Right atrium auricular region (tissue), 2 donors: ENCODE data around the gene LRIG2. TPM values are rescaled to one million over a fixed set of nuclear protein-coding genes. Genes with fewer than 3 reads are reported as not detected.

Experiments
- DNase-seq: peaks from one replicate; pipeline ENCODE4 v3.0.0-alpha.2; 2019; ENCODE audit warnings: low spot score
- H3K27ac ChIP-seq, 2 donors: fragments of 200-600 bp; sonication (generic); 1 replicate in 1 of 2; 2 replicates in 1 of 2; pipeline ENCODE4 v1.5.1; 2016 to 2019
- H3K27me3 ChIP-seq, 2 donors: fragments of 200-600 bp; sonication (generic); one replicate each; pipeline versions ENCODE4 v1.5.1 to v1.6.0; 2017 to 2019
- H3K36me3 ChIP-seq: fragments of 200-600 bp; sonication (generic); one replicate; pipeline ENCODE4 v1.5.1; 2016
- H3K4me1 ChIP-seq, 2 donors: fragments of 200-600 bp; sonication (generic); one replicate each; pipeline versions ENCODE4 v1.5.1 to v1.6.0; 2017 to 2019
- H3K4me3 ChIP-seq, 2 donors: fragments of 200-600 bp; sonication (generic); 1 replicate in 1 of 2; 2 replicates in 1 of 2; pipeline ENCODE4 v1.5.1; 2017 to 2019; ENCODE audit warnings: mild to moderate bottlenecking in 1 of 2, moderate library complexity in 1 of 2
- H3K9me3 ChIP-seq, 2 donors: fragments of 200-600 bp; sonication (generic); one replicate each; pipeline ENCODE4 v1.5.1; 2019
- CTCF ChIP-seq, 2 donors: fragments of 200-600 bp; sonication (generic); IDR thresholded peaks; one replicate each; pipeline ENCODE4 v1.5.1; 2019; ENCODE audit warnings: antibody characterized with exemption in 2 of 2
- total RNA-seq, 2 donors: library from RNA; depleted of rRNA; stranded (reverse); fragments of >200 nt; gene quantifications; one replicate each; pipeline ENCODE4 v1.1.0, GENCODE V29; 2016

Gene LRIG2
- total RNA-seq, 2 donors from 2014 or later, result 7.1 to 10.4 TPM

DNA sequence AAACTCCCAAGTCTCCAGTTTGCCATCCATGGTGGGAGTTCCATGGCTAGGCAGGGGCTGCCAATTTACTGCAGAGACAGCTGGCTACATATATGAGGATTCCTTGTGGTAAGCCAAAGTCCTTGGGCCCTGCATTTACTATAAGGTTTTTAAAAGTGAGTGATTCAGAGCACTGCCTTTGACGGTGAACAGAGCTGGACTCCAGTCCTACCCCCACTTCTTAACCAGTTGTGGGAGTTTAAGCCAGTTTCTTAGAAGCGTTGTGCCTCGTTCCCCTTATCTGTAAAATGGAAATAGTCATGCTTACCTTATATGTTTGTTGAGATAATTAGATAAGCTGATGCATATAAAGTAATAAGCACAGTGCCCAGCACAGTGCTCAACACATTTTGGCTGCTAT, 64.6 kb downstream of the LRIG2 start:
- no peak for DNase-seq
- H3K9me3 ChIP-seq, result no peaks in the 10 kb centered on the region
- TF ChIP-seq CTCF (IDR thresholded peaks at IDR 0.05), result no peak
- no peaks in the 10 kb centered on the region for H3K36me3 ChIP-seq
- no peak overlapping the region for H3K27ac ChIP-seq
- no peak overlapping the region for H3K4me3 ChIP-seq
- no peaks in the 10 kb centered on the region for H3K27me3 ChIP-seq
- H3K4me1 ChIP-seq, result peaks cover 0 to 21% of the 10 kb centered on the region in 2 donors

DNA sequence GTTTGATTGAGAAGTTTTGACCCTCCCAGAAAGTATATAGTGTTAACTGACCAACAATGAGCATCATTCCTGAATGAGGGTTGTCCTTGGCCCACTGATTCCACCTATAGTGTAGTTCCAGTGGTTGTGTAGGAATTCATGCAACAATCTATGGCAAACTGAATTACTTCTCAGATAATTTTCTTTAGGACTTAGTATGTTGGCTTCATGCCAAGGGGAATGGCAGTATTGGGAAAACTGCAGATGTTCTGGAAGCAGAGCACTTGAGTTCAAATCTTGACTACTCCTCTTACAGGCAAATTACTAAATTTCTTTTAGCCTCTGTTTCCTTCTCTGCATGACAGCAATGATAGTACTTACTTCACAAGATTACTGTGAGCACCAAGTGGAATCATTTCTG, 65.8 kb downstream of the LRIG2 start:
- Histone ChIP-seq H3K27me3 (no peaks in the 10 kb centered on the region), H3K4me3 (no peak overlapping the region), H3K4me1 (peaks cover 0 to 30% of the 10 kb centered on the region in 2 donors), H3K36me3 (no peaks in the 10 kb centered on the region), H3K27ac (no peak overlapping the region), H3K9me3 (no peaks in the 10 kb centered on the region)
- no peak for DNase-seq
- no peak for TF ChIP-seq CTCF (IDR thresholded peaks at IDR 0.05)

- H3K27ac ChIP-seq, result no peak overlapping the region
- H3K9me3 ChIP-seq, result no peaks in the 10 kb centered on the region
- H3K4me1 ChIP-seq, result peaks cover 0 to 30% of the 10 kb centered on the region in 2 donors
- no peaks in the 10 kb centered on the region for H3K27me3 ChIP-seq
- no peak overlapping the region for H3K4me3 ChIP-seq
- no peaks in the 10 kb centered on the region for H3K36me3 ChIP-seq
- no peak for DNase-seq
- no peak for TF ChIP-seq CTCF (IDR thresholded peaks at IDR 0.05)
Observed at GRCh38 chr1:113140176-113140575, 67.2 kb downstream of the LRIG2 start.

GRCh38 chr1:113140588-113141446, 67.8 kb downstream of the LRIG2 start:
- Histone ChIP-seq H3K4me1 (peaks cover 0 to 30% of the 10 kb centered on the region in 2 donors), H3K27me3 (no peaks in the 10 kb centered on the region), H3K9me3 (no peaks in the 10 kb centered on the region), H3K36me3 (no peaks in the 10 kb centered on the region), H3K4me3 (peak overlapping the region in 1 of 2 donors; percentile 16), H3K27ac (no peak overlapping the region)
- peak; percentile 73 to 86 for TF ChIP-seq CTCF (IDR thresholded peaks at IDR 0.05)
- DNase-seq, result peak; percentile 73

- H3K27ac ChIP-seq, result peak overlapping the region in 1 of 2 donors; percentile 2
Observed at GRCh38 chr1:113141650-113142473, 68.9 kb downstream of the LRIG2 start.

More at GRCh38 chr1:113141650-113142473, 68.9 kb downstream of the LRIG2 start:
- H3K27me3 ChIP-seq, result no peaks in the 10 kb centered on the region
- no peak for TF ChIP-seq CTCF (IDR thresholded peaks at IDR 0.05)
- H3K9me3 ChIP-seq, result no peaks in the 10 kb centered on the region
- H3K4me3 ChIP-seq, result no peak overlapping the region
- no peak for DNase-seq
- peaks cover 0 to 30% of the 10 kb centered on the region in 2 donors for H3K4me1 ChIP-seq
- H3K36me3 ChIP-seq, result no peaks in the 10 kb centered on the region
